NCI-H1436 treated with DMSO at 0.1 percent for 48 hours (cell line): ENCODE measurements around the gene ASB18.
"Not testable (repeated sequence)": the region's sequence is repeated elsewhere in the genome, so short reads cannot be mapped to it uniquely, and the experiment has no call there.

Experiments used
- DNase-seq: peaks from one replicate; lab custom pipeline; 2025; lab: John Stamatoyannopoulos, UW

Gene ASB18

GRCh38 chr2:236264256-236264655, at the start of gene ASB18:
Gene ASB18, minus strand, starts transcription at chr2:236264406. Its CDS starts 61 bp downstream, at chr2:236264345.
- no peak for DNase-seq

- DNase-seq, result no peak
Observed at GRCh38 chr2:236311286-236311685, 47.1 kb upstream of the ASB18 start.

- no peak for DNase-seq
Observed at GRCh38 chr2:236309669-236310029, 45.4 kb upstream of the ASB18 start.

- no peak for DNase-seq
Observed at GRCh38 chr2:236308855-236309668, 44.9 kb upstream of the ASB18 start.

GRCh38 chr2:236307641-236308040, 43.4 kb upstream of the ASB18 start:
- DNase-seq, result no peak

GRCh38 chr2:236306825-236307540, 42.8 kb upstream of the ASB18 start:
- DNase-seq, result no peak

GRCh38 chr2:236305964-236306605, 41.9 kb upstream of the ASB18 start:
- no peak for DNase-seq

- DNase-seq, result no peak
Observed at GRCh38 chr2:236305531-236305930, 41.3 kb upstream of the ASB18 start.

- DNase-seq, result no peak
Observed at GRCh38 chr2:236303935-236304334, 39.7 kb upstream of the ASB18 start.

GRCh38 chr2:236302555-236302954, 38.3 kb upstream of the ASB18 start:
- no peak for DNase-seq

- no peak for DNase-seq
Observed at GRCh38 chr2:236298924-236299475, 34.8 kb upstream of the ASB18 start.

GRCh38 chr2:236295481-236295880, 31.3 kb upstream of the ASB18 start:
- no peak for DNase-seq

- no peak for DNase-seq
Observed at GRCh38 chr2:236294647-236295046, 30.4 kb upstream of the ASB18 start.

- DNase-seq, result no peak
Observed at GRCh38 chr2:236293241-236293810, 29.1 kb upstream of the ASB18 start.

- no peak for DNase-seq
Observed at GRCh38 chr2:236291911-236292310, 27.7 kb upstream of the ASB18 start.

GRCh38 chr2:236291476-236291875, 27.3 kb upstream of the ASB18 start:
- no peak for DNase-seq

GRCh38 chr2:236290742-236291425, 26.7 kb upstream of the ASB18 start:
- DNase-seq, result no peak

- no peak for DNase-seq
Observed at GRCh38 chr2:236289766-236290462, 25.7 kb upstream of the ASB18 start.

- DNase-seq, result not testable (repeated sequence)
Observed at GRCh38 chr2:236288373-236288772, 24.2 kb upstream of the ASB18 start.

GRCh38 chr2:236287656-236288055, 23.4 kb upstream of the ASB18 start:
- no peak for DNase-seq
